Ishikawa (cell line): ENCODE data around the gene DCBLD2.

ENCODE experiments used
- CEBPB ChIP-seq: IDR thresholded peaks from 2 replicates; pipeline ENCODE4 v1.6.1; 2012
- CREB1 ChIP-seq: IDR thresholded peaks from 2 replicates; pipeline ENCODE4 v1.6.1; 2012; ENCODE audit warnings: low read depth
- EGR1 ChIP-seq: IDR thresholded peaks from 2 replicates; pipeline ENCODE4 v1.6.1; 2012
- EP300 ChIP-seq: IDR thresholded peaks from 2 replicates; pipeline ENCODE4 v1.6.1; 2012; ENCODE audit warnings: borderline replicate concordance
- FOXM1 ChIP-seq: IDR thresholded peaks from 2 replicates; pipeline ENCODE4 v1.6.1; 2012; ENCODE audit warnings: low read depth, borderline replicate concordance
- NFIC ChIP-seq: IDR thresholded peaks from 2 replicates; pipeline ENCODE4 v1.6.1; 2012
- RAD21 ChIP-seq: IDR thresholded peaks from 2 replicates; pipeline ENCODE4 v1.6.1; 2012; ENCODE audit warnings: low read depth
- TAF1 ChIP-seq: IDR thresholded peaks from 2 replicates; pipeline ENCODE4 v1.6.1; 2012; ENCODE audit warnings: low read depth, mild to moderate bottlenecking
- TCF12 ChIP-seq: IDR thresholded peaks from 2 replicates; pipeline ENCODE4 v1.6.1; 2012; ENCODE audit warnings: low read depth
- TEAD4 ChIP-seq: IDR thresholded peaks from 2 replicates; pipeline ENCODE4 v1.6.1; 2012
- YY1 ChIP-seq: IDR thresholded peaks from 2 replicates; pipeline ENCODE4 v1.6.1; 2012; ENCODE audit warnings: low read depth
- ZBTB7A ChIP-seq: IDR thresholded peaks from 2 replicates; pipeline ENCODE4 v1.6.1; 2012; ENCODE audit warnings: low read depth
- TF ChIP-seq, protein P1 (sequence below): IDR thresholded peaks from 2 replicates; pipeline ENCODE4 v1.6.1; 2012; ENCODE audit warnings: low read depth, mild to moderate bottlenecking
- TF ChIP-seq, protein P2 (sequence below): IDR thresholded peaks from 2 replicates; pipeline ENCODE4 v1.6.1; 2012
- TF ChIP-seq, protein P3 (sequence below): IDR thresholded peaks from 2 replicates; pipeline ENCODE4 v1.6.1; 2012

Gene DCBLD2

DNA sequence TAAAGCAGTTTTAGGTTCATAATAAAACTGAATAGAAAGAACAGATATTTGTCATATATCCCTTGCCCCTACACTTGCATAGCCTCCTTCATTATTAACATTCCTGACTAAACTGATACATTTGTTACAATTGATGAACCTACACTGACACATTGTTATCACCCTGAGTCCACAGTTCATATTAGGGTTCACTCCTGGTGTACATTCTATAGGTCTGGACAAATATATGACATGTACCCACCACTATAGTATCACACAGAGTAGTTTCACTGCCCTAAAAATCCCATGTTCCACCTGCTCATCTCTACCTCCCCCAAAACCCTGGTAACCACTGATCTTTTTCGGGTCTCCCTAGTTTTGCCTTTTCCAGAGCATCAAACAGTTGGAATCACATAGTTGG is 13.8 kb downstream of the DCBLD2 start:
- no peak for TF ChIP-seq YY1
- TF ChIP-seq TAF1 = no peak
- TF ChIP-seq ZBTB7A = no peak
- TF ChIP-seq CREB1 = no peak
- no peak for TF ChIP-seq NFIC
- no peak for TF ChIP-seq EGR1
- no peak for TF ChIP-seq CEBPB
- TF ChIP-seq EP300 = no peak
- TF ChIP-seq, protein P1, sequence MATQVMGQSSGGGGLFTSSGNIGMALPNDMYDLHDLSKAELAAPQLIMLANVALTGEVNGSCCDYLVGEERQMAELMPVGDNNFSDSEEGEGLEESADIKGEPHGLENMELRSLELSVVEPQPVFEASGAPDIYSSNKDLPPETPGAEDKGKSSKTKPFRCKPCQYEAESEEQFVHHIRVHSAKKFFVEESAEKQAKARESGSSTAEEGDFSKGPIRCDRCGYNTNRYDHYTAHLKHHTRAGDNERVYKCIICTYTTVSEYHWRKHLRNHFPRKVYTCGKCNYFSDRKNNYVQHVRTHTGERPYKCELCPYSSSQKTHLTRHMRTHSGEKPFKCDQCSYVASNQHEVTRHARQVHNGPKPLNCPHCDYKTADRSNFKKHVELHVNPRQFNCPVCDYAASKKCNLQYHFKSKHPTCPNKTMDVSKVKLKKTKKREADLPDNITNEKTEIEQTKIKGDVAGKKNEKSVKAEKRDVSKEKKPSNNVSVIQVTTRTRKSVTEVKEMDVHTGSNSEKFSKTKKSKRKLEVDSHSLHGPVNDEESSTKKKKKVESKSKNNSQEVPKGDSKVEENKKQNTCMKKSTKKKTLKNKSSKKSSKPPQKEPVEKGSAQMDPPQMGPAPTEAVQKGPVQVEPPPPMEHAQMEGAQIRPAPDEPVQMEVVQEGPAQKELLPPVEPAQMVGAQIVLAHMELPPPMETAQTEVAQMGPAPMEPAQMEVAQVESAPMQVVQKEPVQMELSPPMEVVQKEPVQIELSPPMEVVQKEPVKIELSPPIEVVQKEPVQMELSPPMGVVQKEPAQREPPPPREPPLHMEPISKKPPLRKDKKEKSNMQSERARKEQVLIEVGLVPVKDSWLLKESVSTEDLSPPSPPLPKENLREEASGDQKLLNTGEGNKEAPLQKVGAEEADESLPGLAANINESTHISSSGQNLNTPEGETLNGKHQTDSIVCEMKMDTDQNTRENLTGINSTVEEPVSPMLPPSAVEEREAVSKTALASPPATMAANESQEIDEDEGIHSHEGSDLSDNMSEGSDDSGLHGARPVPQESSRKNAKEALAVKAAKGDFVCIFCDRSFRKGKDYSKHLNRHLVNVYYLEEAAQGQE = no peak
- TF ChIP-seq, protein P2, sequence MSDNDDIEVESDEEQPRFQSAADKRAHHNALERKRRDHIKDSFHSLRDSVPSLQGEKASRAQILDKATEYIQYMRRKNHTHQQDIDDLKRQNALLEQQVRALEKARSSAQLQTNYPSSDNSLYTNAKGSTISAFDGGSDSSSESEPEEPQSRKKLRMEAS = no peak
- no peak for TF ChIP-seq TEAD4
- TF ChIP-seq, protein P3, sequence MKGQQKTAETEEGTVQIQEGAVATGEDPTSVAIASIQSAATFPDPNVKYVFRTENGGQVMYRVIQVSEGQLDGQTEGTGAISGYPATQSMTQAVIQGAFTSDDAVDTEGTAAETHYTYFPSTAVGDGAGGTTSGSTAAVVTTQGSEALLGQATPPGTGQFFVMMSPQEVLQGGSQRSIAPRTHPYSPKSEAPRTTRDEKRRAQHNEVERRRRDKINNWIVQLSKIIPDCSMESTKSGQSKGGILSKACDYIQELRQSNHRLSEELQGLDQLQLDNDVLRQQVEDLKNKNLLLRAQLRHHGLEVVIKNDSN = no peak
- TF ChIP-seq TCF12 = no peak
- no peak for TF ChIP-seq RAD21
- no peak for TF ChIP-seq FOXM1

DNA sequence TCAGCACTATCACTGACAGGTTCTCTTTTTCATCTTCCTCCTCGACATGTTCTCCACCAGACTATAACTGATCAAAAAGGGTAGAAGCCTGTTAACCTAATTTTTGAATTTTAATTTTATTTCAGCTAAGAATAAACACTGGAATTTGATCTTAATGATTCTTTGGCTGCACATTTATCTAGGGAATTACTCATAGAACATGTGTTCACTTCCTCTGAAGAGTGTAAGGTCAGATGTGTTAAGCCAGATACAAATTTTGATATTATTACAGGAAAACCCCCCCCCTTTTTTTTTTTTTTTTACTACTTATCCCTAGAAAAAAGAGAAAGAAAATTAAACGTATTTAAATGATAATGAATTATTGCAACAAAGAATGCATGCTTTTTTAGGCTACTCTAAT is 15.0 kb downstream of the DCBLD2 start:
- TF ChIP-seq TEAD4 (no peak), CEBPB (no peak), EGR1 (no peak), TCF12 (no peak), NFIC (no peak), YY1 (no peak), TAF1 (no peak), FOXM1 (no peak), RAD21 (no peak), EP300 (no peak), CREB1 (no peak), ZBTB7A (no peak)
- TF ChIP-seq, protein P3 = no peak
- TF ChIP-seq, protein P1 = no peak
- TF ChIP-seq, protein P2 = no peak

DNA sequence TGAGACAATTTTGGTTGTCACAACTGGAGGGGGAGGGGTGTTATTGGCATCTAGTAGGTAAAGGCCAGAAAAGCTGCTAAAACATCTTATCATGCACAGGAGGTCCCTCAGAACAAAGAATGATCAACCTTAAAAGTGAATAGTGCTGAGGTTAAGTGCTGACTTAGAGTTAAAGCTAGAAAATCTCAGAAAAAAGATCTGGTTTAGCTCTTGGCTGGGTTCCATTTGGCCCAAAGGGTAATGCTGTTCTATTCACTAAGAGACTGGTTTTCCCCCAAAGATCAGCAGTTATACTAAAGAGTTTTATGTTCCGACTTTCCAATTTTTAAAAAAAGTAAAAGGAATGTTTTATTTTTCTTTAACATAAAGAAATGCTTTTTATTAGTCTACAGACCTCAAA is 15.6 kb downstream of the DCBLD2 start:
- TF ChIP-seq NFIC (peak; percentile 61), TAF1 (no peak)

DNA sequence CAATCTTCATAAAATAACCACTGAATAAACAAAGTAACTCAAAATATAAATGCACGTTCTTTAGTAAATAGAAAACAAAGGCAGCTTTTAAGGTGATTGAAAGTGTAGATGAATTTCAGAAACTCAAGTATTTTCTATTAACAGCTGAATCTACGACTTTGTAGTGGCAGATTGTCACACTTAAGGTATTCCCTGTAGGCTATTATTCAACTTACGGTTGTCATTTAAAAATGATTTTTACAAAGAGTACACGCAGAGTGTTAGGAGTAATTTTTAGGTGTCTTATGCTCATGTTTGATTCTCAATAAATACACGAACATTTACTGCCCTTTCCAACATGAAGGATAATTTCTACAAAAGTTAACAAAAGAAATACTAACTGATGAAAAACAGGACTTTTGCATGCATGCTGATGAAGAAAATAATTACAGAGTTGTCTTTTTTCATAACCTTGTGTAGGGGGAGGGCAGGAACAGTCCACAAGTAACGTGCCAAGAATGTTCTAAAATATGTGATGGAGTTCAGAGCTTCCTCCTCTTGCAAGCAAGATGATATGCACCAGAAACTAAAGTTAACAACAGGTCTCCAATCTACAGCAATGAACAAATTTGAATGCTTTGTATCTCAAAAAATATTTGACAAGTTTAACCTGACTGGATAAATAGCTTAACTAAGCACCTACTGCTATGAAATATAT is 16.7 kb downstream of the DCBLD2 start:
- peak; percentile 60 for TF ChIP-seq TEAD4
- no peak for TF ChIP-seq EGR1

DNA sequence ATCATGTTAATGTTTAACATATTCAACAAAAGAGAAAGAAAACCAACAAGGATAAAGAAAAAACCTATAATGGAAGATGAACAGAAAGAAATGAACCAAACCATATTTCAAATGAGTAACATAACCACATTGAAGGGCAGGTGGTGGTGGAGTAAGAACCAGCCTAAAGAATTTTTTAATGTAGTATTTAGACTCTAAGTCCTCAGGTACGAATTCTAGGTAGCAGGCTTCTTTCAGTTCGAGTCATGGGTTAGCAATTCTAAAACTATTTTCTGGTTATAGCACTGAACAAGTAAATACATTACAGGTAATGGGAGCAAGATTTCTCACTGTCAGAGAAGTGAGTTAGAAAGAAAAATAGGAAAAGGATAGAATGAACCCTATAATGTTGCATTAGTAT is 24.4 kb downstream of the DCBLD2 start:
- TF ChIP-seq EGR1 (no peak), FOXM1 (no peak), CREB1 (no peak), CEBPB (no peak), RAD21 (no peak), TEAD4 (no peak), NFIC (no peak), EP300 (no peak), ZBTB7A (no peak), YY1 (no peak), TCF12 (no peak), TAF1 (no peak)
- TF ChIP-seq, protein P2 = no peak
- TF ChIP-seq, protein P3 = no peak
- TF ChIP-seq, protein P1 = no peak
